GM19397 (cell line): ENCODE measurements around the gene NLK.
"Not testable (repeated sequence)": the region's sequence is repeated elsewhere in the genome, so short reads cannot be mapped to it uniquely, and the experiment has no call there.

ENCODE experiments used
- ATAC-seq: cut with Tn5 transposase; IDR thresholded peaks from one replicate; pipeline ENCODE4 v1.9.1; 2021; ENCODE audit warnings: mild to moderate bottlenecking, moderate library complexity; ENCODE audit not compliant: unreplicated experiment

NLK gene

DNA sequence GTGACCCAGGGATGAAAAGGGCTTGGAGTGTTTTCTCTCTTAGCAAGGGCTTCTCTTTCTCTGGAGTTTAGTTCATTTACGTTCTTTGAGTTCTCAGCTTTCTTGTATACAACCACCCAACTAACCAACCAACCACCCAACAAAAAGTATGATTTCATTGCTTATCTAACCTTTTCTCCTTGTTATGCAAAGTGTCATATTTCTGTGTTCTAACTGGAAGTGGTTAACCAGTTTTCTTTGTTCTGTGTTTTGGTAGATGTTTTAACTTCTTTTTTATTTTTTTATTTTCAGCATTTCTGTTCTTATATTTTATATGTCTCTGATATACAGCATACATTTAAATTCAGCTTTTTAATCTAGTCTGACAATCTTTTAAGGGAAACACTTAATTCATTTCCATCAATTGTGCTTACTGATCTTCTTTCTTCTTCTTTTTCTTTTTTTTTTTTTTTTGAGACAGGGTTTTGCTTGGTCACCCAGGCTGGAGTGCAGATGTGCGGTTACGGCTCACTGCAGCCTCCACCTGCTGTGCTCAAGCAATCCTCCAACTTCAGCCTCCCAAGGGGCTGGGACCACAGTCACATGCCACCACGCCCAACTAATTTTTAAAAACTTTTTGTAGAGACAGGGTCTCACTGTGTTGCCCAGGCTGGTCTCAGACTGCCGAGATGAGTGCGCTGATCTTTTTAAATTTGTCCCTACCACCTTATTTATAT lies 29.6 kb downstream of the NLK start:
- ATAC-seq: no peak

DNA sequence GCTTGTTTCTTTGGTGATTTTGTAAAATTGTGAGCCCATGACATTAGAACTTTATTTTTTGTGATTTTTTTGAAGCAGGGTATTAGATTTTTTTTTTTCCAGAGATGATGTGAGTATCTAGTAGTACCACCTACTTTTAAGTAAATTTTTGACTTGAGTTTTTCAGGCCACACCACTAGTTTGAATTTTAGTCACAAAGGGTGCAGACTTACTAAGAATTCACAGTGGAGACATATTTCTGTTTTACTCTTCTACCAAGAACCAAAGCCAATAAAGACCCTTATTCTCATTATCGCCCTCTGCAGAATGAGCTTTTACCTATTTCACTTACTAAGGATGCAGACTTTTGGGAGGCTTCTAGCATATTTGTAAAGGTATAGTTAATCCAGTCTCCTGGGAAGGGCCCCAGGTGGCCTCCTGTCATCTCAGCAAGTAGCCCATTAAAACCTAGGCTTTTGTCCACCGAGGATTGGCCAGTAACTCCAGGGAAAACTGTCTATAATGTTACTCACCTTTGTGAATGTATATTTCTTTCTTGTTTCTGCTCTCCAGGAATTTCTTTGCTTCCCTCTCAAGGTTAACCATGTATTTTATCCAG lies 30.6 kb downstream of the NLK start:
- ATAC-seq: no peak

DNA sequence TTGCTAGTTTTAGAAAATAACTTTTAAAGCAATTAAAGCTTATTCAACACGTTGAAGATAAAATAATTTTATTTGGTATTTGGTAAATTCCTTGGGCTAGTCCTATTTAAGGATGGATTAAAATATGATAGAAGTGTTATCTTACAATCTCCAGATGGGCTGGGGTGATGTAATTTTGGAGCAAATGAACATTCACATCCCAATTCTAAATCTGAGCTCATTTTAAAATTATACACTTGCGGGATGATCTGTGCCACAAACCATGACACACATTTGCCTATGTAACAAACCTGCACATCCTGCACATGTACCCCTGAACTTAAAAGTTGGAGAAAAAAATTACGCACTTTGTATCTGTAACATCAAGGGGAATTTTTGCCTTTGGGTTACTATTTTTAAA lies 31.5 kb downstream of the NLK start:
- no peak for ATAC-seq

DNA sequence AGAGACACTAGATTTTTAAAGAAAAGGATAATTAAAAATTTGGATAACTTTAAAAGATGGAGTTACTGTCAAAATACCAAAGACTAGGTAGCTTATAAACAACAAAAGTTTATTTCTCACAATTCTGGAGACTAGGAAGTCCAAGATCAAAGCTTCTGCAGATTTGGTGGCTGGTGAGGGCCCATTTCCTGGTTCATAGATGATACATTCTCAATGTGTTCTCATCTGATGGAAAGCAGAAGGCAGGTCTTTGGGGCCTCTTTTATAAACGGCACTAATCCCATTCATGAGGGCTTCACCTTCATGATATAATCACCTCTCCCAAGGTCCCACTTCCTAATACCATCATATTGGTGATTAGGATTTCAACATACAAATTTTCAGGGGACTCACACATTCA lies 33.7 kb downstream of the NLK start:
- no peak for ATAC-seq

DNA sequence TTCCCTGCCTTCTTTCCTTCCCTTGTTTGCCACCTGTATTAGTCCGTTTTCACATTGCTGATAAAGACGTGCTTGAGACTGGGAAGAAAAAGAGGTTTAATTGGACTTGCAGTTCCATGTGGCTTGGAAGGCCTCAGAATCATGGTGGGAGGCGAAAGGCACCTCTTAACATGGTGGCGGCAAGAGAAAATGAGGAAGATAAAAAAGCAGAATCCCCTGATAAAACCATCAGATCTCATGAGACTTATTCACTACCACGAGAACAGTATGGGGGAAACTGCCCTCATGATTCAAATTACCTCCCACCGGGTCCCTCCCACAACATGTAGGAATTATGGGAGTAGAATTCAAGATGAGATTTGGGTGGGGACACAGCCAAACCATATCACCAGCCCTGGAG lies 34.7 kb downstream of the NLK start:
- ATAC-seq: not testable (repeated sequence)

DNA sequence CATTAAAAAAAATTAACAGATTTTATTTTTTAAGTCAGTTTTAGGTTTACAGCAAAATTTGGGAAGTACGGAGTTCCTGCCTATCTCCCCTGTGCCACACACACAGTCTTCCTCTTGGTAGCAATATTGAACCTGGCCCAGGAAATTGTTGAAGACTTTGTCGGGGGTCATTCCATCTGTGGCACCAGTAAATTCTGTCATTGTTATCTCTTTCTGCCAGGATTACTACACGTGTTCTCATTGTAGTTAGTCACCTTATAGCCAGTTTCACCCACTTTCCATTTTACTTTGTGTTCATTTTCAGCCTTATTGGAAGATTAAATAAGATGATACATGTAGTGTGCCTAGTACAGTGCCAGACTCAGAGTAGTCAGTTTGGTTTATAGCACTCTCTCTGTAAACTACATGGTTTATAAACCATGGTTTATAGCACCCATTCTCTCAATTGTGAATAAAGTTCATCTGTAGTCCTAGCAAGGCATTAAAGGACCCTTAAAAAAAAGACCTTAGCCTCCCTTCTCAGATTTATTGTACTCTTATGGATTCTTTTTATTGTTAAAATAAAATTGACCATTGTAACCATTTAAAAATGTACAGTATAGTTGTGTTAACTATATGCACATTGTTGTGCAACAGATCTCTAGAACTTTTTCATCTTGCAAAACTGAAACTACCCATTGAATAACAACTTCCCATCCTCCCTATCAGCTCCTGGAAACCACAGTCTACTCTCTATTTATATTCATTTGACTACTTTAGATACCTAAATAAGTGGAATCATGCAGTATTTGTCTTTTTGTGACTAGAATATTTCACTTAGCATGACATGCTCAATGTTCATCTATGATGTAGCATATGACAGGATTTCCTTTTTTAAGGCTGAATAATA lies 36.1 kb downstream of the NLK start:
- ATAC-seq: no peak

DNA sequence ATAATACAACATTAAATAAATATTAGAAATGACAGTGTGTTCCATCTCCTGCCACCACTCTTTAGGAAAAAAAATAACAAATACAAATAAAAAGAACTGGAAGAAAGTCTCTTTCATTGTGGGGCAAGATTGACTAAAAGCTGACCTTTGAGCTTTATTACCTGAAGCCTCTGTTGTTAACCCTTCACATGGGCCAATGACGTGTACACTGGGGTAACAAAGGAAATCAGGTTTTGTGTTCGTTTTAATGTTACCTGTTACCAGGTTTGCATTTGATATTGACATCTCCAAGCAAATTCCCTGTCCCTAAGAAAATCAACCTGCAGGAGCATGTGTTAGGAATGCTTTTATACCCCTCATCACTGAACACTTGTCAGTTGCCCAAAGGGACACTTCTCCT lies 39.0 kb downstream of the NLK start:
- ATAC-seq: no peak

DNA sequence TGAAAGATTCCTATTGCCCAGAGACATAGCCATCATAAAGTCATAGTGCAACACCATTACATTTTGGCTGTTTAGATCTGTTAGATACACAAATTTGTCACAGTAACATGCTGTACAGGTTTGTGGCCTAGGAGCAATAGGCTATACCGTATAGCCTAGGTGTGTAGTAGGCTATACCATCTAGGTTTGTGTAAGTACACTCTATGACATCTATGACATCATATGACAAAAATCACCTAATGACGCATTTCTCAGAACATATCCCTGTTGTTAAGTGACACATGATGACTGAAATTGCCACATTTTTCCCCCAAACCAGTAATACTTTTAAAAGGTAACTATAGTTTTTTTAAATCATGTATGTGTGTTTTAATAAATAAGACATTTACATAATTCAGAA lies 43.3 kb downstream of the NLK start:
- no peak for ATAC-seq

DNA sequence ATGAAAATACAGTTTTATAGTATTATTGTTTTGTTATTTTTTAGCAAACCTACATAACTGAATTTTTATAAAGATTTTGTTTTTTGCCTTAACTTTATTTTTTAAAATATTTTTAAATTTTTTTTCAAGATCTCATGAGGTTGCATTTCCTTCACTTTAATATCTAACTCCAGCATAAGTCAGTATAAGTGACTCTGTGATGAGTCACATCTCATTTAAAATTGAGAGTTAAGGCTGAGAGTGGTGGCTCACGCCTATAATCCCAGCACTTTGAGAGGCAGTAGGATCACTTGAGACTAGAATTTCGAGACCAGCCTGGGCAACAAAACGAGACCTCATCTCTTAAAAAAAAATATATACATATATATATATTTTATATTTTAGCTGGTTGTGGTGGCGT lies 44.0 kb downstream of the NLK start:
- no peak for ATAC-seq

DNA sequence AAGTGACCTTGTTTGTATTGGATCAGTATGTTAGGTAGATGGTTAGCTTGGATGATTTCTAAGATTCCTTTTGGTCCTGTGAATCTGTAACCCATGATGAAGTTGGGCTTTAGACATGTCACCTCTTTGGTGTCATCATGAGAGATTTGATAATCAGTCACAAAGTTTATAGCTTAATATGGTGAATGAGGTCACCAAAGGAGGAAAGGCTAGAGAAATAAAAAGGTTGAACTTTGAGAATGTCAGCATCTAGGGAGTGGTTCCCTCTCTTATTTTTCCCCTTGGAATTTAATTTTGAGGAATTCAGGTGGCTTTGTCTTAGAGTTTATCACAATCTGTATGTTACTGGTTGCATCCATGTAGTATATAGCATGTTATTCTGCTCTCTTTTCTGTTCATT lies 45.3 kb downstream of the NLK start:
- no peak for ATAC-seq

DNA sequence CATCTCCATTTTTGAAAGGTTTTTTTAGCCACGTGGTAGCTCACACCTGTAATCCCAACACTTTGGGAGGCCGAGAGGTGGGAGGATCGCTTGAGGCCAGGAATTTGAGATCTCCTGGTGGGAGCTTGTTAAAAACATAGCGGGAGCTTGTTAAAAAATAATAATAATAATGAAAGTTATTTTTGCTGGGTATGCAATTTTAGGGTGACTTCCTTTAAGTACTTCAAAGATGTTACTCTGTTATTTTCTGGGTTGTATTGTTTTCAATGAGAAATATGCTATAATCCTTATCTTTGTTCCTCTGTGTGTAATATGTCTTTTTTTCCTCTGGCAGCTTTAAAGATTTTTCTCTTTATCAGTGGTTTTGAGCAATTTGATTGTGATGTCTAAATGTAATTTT lies 48.1 kb downstream of the NLK start:
- ATAC-seq: no peak

DNA sequence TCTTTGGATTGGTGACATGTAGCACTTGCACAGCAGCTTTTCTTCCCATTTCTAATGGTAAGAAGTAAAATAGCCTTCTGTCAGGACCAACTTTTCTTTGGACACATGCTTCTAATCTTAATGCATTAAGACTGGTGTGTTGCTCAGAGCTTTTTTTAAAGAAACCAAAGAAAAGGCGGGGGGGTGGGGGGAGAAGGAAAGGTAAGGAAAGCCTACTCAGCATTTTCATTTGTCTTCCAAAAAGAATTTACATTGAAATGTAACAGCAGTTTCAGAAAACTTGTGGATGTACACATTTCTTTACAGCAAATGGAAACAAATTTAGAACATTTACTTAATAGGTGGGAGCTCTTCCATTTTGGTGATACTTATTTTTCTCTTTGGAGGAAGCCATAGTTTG lies 49.6 kb downstream of the NLK start:
- ATAC-seq: no peak

DNA sequence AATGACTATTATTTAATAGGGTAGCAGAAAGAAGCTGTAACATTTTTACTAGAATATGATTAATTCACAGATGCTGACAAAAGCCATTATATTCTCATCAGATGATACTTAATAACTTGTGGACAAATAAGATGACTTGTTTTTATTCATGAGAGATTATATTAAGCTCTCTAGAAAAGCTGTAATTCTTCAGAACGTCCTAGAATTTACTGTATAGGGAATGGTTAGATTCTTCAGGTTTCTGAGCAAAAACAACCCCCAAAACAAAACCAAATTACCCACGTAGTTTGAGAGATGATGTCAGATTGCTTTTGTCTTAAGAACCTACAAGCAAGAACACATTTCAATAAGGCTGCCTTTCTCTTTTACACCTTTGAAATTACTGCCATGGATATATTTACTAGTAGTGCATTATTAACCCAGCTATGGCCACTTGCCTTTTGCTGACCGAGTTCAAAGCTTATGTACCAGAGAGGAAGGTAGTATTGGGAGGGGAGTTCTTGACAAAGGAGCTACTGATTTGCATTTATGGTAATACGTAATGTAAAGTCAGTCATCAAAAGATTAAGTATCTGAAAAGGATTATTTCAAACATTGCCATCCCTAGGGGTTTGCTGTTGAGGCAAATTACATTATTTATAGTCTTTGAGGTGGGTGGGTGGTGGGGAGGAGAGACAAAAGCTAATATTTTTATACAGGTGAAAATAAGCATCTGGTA lies 51.7 kb downstream of the NLK start:
- no peak for ATAC-seq

DNA sequence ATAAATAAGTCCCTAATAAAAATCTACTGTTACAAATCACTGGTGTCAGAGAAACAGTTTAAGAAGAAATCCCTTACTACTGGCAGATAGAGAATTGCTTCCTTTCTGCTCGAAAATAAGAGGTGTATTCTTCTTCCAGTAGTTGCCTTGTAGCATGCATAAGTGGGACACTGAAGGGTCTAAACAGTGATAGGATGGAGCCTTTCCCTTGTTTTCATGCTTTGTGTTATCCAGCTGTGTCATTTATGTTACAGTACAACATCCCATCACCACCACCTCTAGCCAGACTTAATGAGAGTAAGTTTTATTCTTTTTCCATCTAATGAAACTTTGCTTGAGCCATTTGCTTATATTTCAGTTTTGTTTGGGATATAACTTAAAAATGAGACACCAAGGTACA lies 54.3 kb downstream of the NLK start:
- no peak for ATAC-seq

DNA sequence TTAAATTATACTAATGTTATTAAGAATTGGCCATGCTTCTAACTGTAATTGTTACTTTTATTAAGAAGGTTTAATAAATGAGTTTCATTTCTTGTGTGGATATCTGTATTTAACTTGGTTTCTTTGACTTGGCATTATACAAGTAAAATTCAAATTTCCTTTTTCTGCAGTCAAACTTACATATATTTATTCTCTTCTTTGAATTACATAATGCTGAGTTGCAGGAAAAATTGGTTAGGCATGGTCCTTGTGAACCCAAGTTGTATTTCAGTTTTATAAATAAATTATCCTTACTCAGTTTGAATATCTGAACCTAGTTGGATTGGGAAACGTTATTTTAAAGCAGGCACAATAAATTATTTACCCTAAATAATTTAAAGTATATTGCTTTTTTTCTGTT lies 54.8 kb downstream of the NLK start:
- ATAC-seq: no peak

DNA sequence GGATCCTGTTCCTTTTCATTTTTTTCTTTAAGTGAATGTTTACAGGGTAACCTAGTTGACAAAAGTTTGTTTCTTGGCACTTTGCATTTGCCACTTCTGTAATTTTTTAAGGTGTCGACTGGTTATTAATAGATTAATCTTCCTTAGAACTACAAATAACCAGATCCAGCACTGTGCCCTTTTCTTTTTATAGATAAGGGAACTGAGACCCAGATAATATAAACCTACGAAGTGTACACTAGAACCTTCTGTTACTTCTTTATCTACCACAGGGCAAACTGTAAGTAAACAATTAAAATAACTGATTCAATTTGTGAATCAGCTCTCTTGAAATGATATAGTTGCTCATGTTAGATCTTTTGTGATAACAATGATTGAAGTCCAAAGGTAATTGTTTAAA lies 55.4 kb downstream of the NLK start:
- no peak for ATAC-seq

DNA sequence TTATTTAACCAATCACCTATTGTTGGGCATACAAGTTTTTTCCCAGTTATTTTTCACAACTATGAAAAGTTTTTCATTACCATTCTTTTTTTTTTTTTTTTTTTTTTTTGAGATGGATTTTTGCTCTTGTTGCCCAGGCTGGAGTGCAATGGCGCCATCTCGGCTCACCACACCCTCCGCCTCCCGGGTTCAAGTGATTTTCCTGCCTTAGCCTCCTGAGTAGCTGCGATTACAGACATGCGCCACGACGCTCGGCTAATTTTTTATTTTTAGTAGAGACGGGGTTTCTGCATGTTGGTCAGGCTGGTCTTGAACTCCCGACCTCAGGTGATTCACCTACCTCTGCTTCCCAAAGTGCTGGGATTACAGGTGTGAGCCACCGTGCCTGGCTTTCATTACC lies 56.1 kb downstream of the NLK start:
- ATAC-seq: not testable (repeated sequence)

DNA sequence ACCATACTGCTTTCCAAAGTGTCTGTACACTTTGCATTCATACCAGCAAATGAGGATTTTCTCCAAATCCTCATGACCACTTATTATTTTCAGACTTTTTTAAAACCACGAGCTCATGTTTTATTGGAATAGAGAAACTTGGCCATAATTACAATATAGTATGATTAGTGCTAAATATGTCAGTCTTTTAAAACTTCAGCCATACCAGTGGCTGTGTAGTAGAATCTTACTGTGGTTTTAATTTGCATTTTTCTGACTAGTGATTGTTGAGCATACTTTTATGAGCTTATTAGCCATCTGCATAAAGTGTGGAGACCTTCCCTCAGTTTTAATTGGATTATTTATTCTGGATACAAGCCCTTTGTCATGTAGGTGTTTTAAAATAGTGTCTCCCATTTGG lies 57.8 kb downstream of the NLK start:
- no peak for ATAC-seq

DNA sequence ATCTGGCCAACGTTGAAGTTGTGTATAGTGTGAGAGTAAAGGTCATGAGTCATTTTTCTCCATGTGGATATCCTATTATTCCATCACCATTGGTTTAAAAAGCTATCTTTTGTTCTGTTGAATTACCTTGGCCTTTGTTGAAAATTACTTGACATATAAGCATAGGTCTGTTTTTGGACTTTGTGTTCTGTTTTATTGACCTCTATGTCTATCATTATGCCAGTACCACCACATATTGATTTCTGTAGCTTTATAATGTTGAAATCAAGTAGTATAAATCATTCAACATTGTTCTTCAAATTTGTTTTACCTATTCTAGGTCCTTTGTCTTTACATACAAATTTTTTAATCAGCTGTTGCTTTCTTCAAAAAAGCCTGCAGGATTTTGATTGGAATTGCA lies 58.5 kb downstream of the NLK start:
- no peak for ATAC-seq

DNA sequence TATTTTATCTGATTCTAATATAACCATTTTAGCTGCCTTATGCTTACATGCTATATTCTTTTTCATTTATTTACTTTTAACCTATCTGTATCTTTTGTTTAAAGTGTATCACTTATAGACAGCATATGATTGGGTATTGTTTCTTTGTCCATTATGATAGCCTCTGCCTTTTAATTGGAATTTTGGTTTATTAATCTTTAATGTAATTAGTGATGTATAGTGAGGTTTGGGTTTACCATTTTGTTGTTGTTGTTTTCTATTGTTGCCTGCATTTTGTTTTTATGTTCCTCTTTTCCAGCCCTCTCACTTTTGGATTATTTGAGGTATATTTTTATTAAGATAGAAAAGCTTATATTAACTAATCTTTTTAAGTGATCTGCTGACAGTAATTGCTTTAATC lies 59.4 kb downstream of the NLK start:
- no peak for ATAC-seq

DNA sequence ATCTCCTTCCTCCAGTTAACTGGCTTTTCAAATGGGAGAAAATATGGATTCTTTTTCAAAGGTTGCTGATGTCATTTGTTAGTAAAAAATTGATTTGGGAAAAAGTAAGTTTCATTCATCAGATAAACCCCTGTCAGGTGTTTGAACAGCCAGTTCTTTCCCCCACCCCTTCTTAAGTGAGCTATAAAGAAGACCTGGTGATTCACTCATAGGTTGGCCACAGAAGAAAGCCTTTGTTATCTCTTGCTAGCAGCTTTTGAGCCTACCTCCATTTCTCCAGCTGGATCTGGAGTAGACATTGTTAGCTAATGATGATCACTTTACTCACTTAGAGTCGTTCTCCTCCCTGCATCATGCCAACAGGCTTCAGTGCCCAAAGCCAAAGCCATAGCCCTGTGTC lies 63.0 kb downstream of the NLK start:
- no peak for ATAC-seq
